Inflammatory macrophage (primary cell): Measurements from ENCODE around the gene STX4.
A peak's percentile ranks its signal among the peaks of the same experiment; 100 is the strongest.
"Not testable (repeated sequence)": the region's sequence is repeated elsewhere in the genome, so short reads cannot be mapped to it uniquely, and the experiment has no call there.

Experiments
- DNase-seq, 2 donors: peaks; one replicate each; pipeline ENCODE4 v3.0.0-alpha.2; 2020 to 2022

STX4 gene

DNA sequence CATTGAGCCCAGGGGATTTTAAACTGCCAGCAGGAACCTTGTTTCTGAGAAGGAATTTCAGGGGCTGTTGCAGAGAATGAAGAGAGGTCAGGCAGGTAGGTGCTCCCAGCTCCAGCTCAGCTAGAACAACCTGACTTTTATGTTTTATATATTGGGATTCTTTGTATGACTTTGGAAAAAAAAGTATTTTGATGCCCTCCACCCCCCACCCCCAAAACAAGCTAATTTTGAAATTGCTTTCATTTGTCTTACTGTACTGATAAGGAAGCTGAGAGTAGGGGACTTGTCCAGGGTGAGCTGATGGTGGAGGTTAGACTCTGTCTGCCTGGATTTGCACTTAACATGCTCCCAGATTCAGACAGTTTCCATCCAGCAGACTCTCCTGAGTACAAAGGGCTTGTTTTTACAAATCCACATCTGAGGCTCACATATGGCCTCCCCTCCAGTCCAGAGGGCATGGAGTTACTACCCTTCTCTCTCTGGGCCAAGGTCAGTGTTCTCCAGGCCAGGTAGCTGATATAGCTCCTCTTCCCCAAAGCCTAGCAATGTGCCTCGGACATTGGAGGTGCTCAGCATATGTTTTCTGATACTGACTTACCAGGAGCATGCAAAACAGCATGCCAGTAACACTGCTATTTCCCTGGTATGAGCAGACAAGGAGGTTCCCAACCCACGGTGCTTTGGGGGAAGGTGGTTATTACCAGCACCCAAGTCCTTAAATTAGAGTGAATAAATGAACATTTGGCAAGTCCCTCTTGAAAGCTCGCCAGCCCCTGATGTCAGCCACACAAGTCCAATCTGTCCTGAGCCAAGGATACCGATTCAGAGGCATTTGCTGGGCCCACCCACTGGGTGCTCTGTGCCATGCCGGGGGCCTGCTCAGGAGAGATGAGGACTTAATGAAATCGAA is 34.3 kb upstream of the STX4 start:
- DNase-seq: no peak

DNA sequence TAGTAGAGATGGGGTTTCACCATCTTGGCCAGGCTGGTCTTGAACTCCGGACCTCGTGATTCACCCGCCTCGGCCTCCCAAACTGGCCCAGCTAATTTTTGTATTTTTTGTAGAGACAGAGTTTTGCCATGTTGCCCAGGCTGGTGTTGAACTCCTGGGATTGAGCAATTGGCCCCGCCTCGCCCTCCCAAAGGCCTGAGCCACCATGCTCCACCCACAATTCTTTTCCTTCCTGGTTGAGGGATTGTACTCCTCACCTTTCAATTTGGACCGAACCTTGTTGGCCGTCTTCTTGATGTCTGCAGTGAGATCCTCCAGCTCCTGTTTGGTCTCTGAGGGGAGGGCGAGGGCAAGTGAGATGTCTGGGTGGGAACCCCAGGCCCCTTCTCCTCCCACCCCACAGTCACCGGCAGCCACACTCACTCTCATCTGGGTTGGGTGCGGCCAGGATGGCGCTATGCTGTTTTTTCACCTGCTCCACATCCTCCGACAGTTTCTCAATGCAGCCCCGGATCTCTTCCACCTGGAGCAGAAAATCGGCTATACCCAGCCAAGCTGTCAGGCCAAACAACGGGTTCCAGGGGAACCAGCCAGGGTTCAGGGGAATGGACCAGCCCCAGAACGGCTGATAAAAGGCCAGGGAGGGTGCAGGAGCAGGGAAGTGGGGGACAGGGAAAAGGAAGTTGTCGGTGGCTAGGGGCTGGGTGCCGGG is 32.5 kb upstream of the STX4 start:
- DNase-seq: peak in 1 of 2 donors; percentile 23

DNA sequence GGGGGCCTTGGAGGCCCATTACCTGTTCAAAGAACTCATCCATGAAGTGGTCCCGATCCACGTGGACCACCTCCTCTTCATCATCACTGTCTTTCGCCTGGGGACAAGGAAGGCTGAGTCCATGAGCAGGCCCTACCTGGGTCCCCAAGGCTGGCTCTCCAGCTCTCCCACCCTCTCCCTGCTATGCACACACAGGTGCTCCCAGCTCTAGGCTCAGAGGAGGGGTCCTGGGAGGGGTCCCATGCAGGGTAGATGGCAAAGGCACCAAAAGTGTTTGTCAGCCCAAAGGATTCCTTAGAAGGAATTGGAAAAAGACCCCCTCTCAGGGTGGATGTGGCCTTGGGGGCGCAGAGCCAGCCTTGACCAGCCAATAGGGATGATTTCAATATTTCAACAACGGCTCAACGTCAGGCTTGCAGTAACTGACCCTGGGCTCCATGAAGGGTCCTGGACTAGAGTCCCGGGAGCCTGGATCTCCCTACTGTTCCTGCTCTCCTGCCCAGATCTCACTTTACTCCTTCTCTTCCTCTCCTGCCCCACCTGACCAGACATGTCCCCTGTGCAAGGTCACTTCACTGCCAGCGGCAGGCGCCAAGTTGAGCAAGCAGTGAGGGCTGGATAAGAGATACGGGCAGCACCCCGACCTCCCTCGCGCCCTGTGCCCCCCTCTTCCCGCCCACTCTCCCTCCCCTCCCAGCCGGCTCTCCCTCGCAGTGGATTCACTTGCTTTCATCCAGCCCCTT is 31.7 kb upstream of the STX4 start:
- no peak for DNase-seq

DNA sequence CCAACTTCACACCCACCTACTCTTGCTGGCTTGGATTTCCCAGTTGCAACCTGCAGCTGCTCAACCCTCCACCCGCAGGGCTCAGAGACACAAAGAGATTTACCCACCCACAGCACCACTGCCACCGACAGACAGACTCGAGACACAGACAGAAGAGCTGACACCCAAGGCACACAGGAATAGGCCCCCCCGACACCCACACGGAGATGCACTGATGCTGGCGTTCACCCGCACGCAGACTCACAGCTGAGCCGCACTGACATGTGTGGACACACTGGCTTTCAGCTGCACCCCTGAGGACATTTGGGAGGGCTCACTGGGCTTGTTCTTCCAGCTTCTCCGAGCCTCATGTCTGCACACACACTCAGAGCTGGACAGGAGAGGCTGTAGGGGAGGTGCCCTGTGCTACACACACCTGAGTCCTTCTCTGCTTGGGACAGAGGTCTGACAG is 31.1 kb upstream of the STX4 start:
- no peak for DNase-seq

DNA sequence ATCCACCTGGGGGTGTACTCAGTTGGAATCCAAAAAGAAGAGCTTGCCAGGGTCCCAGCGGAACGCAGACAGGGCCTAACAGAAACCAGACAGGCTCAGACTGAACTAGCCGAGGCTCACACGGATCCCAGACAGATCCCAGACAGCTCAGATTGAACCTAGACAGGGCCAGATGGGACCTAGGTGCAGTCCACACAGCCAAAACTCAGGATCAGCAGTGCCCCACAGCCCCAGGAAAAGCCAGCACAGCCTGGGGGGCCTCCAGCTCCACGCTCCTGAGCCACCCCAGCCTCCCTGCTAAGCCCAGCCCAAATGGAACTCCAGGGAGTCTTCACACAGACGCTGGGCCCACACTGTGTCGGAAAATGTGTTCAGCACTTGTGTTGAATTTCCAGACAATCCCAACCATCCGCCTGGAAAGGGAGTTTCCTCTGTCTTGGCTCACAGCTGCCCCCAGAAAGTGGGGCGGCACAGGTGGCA is 30.5 kb upstream of the STX4 start:
- no peak for DNase-seq

DNA sequence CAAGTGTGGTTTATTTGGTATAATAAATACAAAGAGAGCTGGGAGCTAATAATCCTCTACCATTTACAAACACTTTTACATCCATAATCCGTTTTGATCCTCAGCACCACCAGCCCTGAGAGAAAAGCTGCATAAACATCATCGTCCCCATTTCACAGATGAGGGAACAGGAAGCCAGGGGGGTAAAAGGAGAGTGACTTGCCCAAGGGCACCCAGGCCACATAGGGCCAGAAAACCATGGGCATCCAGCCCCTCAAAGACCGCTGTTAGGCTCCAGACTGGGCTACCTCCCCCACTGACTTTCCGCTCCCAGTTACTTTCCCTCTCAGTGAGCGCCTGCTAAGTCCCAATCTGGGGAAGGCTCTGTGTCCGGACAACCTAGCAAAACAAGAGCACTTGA is 29.6 kb upstream of the STX4 start:
- no peak for DNase-seq

DNA sequence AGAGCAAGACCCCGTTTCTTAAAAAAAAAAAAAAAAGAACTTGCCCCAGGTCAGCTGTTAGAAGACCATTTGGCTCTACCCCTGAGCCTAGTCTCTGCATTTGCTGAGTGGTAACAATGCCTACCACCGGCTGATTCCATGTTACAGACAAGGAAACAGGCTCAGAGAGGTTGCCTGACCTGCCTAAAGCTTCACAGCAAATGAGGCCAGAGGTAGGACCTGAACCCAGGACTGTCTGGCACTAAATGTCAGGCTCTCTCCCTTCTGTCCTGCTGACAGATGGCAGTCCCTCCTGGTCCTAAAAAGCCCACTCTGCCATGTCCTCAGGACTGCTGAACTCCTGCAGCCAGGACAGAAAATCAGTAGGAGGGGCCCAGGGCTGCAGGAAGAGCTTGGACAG is 28.7 kb upstream of the STX4 start:
- no peak for DNase-seq

DNA sequence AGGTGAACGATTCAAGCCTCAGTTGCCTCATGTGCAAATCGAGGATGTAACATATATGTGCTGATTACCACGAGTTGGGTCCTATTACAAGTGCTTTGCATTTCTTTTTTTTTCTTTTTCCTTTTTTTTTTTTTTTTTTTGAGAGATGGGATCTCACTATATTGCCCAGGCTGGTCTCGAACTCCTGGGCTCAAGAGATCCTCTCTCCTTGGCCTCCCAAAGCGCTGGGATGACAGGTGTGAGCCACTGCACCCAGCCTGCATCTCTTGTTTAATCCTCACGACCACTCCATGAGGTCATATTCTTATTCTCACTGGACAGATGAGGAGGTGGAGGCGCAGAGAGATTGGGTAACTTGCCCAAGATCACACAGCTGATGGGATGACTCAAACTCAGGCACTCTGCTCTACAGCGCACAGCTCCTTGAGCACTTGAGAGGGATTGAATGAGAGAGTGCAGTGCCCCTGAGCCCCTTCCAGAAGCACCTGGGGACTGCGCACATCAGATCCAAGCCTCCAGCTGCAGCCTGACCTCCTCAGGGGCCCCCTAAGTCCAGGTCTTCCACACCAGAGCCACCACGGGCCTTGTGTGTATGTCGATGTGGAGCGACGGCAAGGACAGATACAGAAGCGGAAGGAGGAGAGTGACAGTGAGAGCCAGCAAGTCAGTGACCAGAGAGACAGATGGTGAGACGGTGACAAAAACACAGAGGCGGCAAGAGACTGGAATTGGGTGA is 27.8 kb upstream of the STX4 start:
- peak; percentile 66 to 87 for DNase-seq

DNA sequence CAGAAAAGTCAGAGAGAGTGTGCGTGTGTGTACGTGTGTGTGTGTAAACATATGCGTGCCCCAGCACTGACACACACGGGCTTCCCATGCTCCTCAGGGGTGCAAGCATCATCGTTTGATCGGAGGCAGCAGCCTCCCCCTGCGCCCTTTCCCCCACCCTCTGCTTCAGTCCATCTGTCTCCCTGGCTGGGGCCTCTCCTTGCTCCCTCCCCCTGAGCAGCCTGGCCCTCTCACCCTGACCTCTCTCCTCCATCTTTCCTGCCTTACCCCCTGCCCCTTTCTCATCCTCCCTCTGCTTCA is 27.3 kb upstream of the STX4 start:
- DNase-seq: no peak

DNA sequence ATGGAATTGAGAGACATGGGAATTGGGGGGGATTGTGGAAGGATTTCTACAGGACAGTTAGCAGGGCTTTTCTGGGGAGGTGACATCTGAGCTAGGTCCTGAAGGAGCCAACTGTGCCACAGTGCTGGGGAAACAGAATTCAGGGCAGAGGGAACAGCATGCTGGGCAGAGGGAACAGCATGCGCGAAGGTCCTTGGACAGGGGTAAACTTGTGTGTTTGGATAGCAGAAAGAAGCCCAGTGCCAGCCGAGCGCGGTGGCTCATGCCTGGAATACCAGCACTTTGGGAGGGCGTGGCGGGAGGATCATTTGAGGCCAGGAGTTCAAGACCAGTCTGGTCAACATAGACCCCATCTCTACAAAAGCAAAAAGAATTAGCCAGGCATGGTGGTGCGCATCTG is 26.8 kb upstream of the STX4 start:
- DNase-seq: no peak

DNA sequence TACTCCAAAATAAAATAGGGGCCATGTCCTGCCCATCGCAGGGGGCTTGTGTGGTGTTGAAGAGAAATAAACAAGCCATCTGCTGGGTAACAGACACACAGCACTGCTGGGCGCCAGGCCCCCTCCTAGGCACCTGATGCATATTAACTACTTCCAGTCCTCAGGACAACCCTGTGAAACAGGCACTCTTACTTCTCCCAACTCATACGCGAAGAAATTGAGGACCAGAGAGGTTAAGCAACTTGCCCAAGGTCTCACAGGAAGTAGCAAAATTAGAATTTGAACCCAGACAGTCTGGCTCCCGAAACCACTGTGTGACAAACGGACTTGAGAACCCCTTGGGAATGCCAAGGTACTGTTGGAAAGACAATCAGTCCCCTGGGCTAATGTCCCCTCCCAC is 25.7 kb upstream of the STX4 start:
- no peak for DNase-seq

DNA sequence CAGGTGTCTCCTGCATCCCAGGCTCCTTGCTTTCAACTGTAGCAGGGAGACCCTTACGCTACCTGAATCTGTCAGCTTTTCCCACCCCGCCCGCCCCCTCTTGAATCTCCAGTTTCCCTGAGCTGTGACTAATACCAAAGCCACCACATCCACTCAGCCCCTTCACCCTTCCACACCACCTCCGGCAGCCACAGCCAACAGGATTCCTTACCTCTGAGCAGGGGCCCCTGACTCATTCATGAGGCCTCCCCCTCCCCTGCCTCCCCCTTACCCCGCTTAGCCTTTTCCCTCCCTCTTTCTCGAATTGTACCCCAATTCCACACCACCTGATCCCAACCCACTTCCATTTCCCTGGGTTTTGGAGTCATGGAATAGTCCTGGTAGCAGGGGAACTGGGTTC is 25.2 kb upstream of the STX4 start:
- DNase-seq: no peak

DNA sequence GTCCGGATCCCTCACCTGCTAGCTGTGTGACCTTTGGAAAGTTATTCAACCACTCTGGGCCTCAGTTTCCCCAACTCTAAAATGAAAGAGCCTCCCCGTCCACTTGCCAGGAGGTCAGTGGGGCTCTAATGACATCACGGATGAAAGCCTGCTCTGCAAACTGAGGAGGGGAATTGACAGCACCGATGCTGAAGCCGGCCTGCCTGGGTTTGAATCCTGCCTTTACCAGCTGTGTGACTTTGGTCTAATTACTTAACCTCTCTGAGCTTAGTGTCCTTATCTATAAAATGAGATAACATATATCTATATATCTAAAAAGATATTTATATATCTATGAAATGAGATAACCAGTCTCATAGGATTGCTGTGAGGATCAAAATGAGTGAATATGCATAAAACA is 24.8 kb upstream of the STX4 start:
- DNase-seq: no peak

DNA sequence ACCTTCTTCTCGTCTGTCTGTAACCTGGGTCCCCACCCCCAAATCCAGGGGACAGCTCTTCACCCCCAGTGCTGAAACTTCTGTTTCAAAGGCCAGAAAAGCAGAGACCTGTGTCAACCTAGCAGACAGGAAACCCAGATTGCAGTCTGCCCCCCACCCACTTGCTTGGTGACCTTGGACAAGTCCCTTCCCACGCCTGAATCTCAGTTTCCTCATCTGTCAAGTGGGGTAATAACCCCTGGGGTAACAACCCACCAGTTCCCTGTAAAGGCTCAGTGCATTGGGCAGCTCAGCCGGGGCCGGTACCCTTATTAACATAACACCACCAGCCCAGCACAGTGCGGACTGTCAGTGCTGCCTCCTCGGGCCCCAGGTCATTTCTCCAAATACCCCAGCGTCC is 24.2 kb upstream of the STX4 start:
- peak in 1 of 2 donors; percentile 34 for DNase-seq

DNA sequence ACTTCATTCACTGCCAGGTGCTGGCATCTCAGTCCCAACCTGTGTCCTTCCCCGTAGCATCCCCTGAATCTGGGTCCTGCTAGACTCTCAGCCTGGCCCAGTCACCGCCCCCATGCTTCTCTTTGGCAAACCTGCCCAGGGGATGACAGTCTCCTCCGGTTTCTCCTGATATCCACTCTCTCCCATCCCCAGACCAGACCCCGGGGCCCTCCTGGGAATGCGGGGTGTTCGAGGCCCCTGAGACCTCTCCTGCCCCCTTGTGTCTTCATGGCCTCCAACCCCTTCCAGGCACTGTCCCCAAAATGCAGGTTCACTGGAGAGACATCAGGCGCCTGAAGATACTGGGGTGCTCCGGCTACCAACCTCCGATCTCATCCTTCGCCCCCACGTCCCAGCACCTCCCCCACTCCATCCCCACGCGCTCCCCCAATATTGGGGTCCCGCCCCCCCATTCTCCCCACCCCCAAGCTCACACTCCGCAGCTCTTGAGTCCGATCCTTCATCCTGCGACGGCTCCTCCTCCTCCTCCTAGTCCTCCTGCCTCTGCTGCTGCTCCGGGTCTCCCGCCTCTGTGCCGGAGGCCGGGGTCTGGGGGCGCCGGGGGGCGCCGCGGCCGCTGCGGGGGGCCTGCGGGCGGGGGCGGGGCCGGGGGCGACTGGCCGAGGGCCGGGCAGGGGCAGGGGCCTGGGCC is 23.3 kb upstream of the STX4 start:
- DNase-seq: no peak

DNA sequence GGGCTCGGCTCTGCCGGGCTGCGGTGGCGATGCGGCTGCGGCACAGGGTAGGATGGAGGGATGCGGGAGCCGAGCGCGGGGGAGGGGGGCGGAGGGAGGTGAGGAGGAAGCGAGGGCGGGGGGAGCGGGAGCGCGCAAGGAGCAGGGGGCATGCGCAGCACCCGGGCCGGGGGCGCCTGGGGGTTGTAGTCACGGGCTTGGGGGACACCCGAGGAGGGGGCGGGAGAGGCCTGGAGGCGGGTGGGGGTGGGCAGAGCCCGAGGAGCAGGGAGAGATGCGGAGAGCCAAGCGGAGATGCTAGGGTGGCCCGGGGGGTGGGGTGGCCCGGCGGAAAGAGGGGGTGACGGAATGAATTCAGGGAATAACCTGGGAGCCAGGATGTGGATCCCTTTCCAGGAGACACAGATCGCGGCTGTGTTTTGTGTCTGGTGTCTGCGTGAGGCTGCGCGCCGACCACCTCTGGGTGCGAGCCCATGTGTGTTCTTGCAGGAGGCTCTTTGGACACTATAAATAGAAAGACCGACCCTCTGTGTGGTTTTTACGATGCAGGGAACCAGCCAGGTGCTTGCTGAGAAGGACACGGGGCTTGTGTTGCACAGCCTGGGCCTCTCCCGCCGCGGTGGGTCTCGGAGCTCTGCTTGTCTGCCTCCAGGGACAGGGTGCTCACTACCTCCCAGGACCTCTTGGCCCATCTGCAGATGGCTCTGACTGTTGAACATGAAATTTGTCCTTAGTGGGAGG is 22.6 kb upstream of the STX4 start, which contains the start of gene STX1B:
Gene STX1B, minus strand, starts transcription at position 54 of the 741 bp plus-strand sequence. CDS start 242 bp downstream, outside the sequence.
- DNase-seq: no peak

DNA sequence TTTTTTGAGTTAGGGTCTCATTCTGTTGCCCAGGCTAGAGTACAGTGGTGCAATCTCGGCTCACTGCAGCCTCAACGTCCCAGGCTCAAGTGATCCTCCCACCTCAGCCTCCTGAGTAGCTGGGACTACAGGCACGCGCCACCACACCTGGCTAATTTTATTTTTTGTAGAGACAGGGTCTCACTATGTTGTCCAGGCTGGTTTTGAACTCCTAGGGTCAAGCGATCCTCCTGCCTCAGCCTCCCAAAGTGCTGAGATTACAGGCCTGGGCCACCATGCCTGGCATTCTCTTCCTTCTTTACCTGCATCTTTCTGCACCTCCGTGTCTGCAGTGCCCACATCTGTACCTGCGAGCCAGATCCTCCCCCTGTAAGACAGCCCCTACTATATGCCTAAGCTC is 21.5 kb upstream of the STX4 start:
- not testable (repeated sequence) for DNase-seq

DNA sequence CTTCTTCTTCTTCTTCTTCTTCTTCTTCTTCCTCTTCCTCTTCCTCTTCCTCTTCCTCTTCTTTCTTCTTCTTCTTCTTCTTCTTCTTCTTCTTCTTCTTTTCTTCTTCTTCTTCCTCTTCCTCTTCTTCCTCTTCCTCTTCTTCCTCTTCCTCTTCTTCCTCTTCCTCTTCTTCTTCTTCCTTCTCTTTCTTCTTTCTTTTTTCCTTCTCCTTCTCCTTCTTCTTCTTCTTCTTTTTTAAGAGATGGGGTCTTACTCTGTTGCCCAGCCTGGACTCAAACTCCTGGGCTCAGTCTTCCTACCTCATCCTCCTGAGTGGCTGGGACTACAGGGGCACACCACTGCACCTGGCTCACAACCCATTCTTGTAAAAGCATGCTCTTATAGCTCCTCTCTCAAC is 20.1 kb upstream of the STX4 start:
- not testable (repeated sequence) for DNase-seq

DNA sequence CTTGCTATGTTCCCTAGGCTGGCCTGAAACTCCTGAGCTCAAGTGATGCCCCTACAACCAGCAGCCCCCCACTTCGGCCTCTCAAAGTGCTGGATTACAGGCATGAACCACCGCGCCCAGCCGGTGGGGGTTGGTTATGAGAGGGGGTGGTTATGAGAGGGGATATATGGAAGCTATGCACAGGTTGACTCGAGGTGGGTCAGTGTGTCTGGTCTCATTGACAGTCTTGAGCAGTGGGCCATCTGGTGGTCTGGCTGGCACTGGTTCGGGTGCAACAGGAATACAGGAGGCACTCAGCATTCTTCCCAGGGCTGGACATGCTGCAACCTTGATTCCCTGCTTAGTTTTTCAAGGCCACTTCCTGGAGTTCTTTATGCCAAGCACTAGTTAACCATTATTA is 17.3 kb upstream of the STX4 start:
- DNase-seq: no peak

DNA sequence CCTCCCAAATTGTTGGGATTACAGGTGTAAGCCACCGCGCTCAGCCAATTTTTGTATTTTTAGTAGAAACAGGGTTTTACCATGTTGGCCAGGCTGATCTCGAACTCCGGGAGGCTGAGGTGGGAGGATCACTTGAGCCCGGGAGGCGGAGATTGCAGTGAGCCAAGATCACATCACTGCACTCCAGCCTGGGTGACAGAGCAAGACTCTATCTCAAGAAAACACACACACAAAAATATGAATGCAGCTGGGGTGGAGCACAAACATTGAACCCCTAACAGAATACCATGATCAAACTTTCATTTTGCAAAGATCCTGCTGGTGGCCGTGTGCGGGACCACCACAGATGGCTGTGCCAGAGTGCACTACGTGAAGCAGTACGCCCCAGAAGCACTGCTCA is 15.6 kb upstream of the STX4 start:
- not testable (repeated sequence) for DNase-seq

DNA sequence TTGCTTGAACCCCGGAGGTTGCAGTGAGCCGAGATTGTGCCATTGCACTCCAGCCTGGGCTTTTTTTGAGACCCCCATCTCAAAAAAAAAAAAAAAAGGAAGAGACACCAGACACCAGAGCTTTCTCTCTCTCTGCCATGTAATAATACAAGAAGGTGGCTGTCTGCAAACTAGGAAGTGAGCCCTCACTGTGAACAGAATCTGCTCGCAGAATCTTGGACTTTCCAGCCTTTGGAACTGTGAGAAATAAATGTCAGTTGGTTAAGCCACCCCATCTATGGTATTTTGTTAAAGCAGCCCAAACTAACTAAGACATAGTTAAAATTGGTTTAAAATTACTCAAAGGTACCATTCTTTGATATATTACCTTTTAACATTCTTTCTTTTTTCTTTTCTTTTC is 12.8 kb upstream of the STX4 start:
- no peak for DNase-seq
